MM.1S (cell line): ENCODE results near the gene GMIP.

ENCODE experiments used
- DNase-seq: peaks from one replicate; pipeline ENCODE4 v3.0.0-alpha.2; 2015
- H2AFZ ChIP-seq: fragments of 300-600 bp; sonication (generic); 2 replicates; pipeline ENCODE4 v1.6.0; 2016; ENCODE audit warnings: antibody characterized with exemption, low read length
- H3F3A ChIP-seq: fragments of 300-600 bp; sonication (generic); 2 replicates; pipeline ENCODE4 v1.6.1; 2016; ENCODE audit warnings: mild to moderate bottlenecking, antibody characterized with exemption, low read length, moderate library complexity, mixed read lengths; ENCODE audit not compliant: insufficient read depth
- H3K27ac ChIP-seq: fragments of 300-600 bp; sonication (generic); 2 replicates; pipeline ENCODE4 v1.5.1; 2016; ENCODE audit warnings: mild to moderate bottlenecking, low read length
- H3K27me3 ChIP-seq: fragments of 300-600 bp; sonication (generic); replicated peaks from 2 replicates; pipeline ENCODE4 v1.6.0; 2016; ENCODE audit warnings: low read length; ENCODE audit not compliant: insufficient read depth
- H3K36me3 ChIP-seq: fragments of 300-600 bp; sonication (generic); replicated peaks from 2 replicates; pipeline ENCODE4 v1.6.1; 2016; ENCODE audit warnings: mild to moderate bottlenecking, low read length, mixed read lengths; ENCODE audit not compliant: insufficient read depth
- H3K4me1 ChIP-seq: fragments of 300-600 bp; sonication (generic); 2 replicates; pipeline ENCODE4 v1.6.1; 2016; ENCODE audit warnings: low read length, mixed read lengths
- H3K4me2 ChIP-seq: fragments of 300-600 bp; sonication (generic); 2 replicates; pipeline ENCODE4 v1.6.0; 2016; ENCODE audit warnings: low read depth, low read length
- H3K4me3 ChIP-seq: fragments of 300-600 bp; sonication (generic); 2 replicates; pipeline ENCODE4 v1.5.1; 2016; ENCODE audit warnings: low read length, mixed read lengths
- H3K79me2 ChIP-seq: fragments of 300-600 bp; sonication (generic); 2 replicates; pipeline ENCODE4 v1.6.1; 2016; ENCODE audit warnings: mixed run types, low read length, mixed read lengths
- H3K9ac ChIP-seq: fragments of 300-600 bp; sonication (generic); 2 replicates; pipeline ENCODE4 v1.6.1; 2016; ENCODE audit warnings: low read length, mixed read lengths
- H3K9me2 ChIP-seq: fragments of 300-600 bp; sonication (generic); replicated peaks from 2 replicates; pipeline ENCODE4 v1.6.1; 2016; ENCODE audit warnings: mild to moderate bottlenecking, low read length, mixed read lengths; ENCODE audit not compliant: insufficient read depth
- H3K9me3 ChIP-seq: fragments of 300-600 bp; sonication (generic); replicated peaks from 2 replicates; pipeline ENCODE4 v1.6.1; 2016; ENCODE audit warnings: mild to moderate bottlenecking, low read length, mixed read lengths; ENCODE audit not compliant: insufficient read depth
- H4K20me1 ChIP-seq: fragments of 300-600 bp; sonication (generic); 2 replicates; pipeline ENCODE4 v1.6.1; 2016; ENCODE audit warnings: mild to moderate bottlenecking, low read length, moderate library complexity, mixed read lengths; ENCODE audit not compliant: insufficient read depth
- EZH2 ChIP-seq: fragments of 300-600 bp; sonication (generic); optimal IDR thresholded peaks from 2 replicates; pipeline ENCODE3; 2017; ENCODE audit warnings: low read depth, mild to moderate bottlenecking, antibody characterized with exemption, low read length, mixed read lengths
- EZH2phosphoT487 ChIP-seq: fragments of 300-600 bp; sonication (generic); IDR thresholded peaks from 2 replicates; pipeline ENCODE4 v1.6.1; 2018; ENCODE audit warnings: antibody characterized with exemption, low read length
- TF ChIP-seq, protein P1 (sequence below): fragments of 300-600 bp; sonication (generic); IDR thresholded peaks from 2 replicates; pipeline ENCODE4 v1.5.1; 2016; ENCODE audit warnings: antibody characterized with exemption, low read length, mixed read lengths

Gene GMIP

DNA sequence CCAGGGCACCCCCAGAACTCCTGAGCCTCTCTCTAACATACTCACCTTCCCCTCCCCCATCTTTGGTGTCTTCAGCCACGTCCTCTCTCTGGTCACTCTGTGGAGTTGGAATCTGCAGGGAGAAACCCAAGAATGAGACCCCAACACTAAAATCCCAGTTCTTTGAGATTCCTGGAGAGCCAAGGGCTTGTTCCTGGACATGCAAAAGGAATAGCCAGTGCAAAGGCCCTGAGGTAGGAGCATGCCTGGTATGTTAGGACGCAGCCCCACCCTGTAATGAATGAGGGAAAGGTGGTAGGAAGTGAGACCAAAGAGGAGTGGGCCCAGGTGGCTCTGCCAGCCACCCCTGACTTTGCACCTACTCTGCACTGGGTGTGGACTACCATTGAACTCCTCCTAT is 13.0 kb downstream of the GMIP start:
- no peaks in the 10 kb centered on the region for H3K9me2 ChIP-seq
- no peak overlapping the region for H3K27ac ChIP-seq
- no peak overlapping the region for H3K4me3 ChIP-seq
- no peaks in the 10 kb centered on the region for H3K36me3 ChIP-seq
- DNase-seq: no peak
- no peak for TF ChIP-seq EZH2
- TF ChIP-seq, protein P1, sequence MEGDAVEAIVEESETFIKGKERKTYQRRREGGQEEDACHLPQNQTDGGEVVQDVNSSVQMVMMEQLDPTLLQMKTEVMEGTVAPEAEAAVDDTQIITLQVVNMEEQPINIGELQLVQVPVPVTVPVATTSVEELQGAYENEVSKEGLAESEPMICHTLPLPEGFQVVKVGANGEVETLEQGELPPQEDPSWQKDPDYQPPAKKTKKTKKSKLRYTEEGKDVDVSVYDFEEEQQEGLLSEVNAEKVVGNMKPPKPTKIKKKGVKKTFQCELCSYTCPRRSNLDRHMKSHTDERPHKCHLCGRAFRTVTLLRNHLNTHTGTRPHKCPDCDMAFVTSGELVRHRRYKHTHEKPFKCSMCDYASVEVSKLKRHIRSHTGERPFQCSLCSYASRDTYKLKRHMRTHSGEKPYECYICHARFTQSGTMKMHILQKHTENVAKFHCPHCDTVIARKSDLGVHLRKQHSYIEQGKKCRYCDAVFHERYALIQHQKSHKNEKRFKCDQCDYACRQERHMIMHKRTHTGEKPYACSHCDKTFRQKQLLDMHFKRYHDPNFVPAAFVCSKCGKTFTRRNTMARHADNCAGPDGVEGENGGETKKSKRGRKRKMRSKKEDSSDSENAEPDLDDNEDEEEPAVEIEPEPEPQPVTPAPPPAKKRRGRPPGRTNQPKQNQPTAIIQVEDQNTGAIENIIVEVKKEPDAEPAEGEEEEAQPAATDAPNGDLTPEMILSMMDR: no peak
- TF ChIP-seq EZH2phosphoT487: no peak
- no peak overlapping the region for H2AFZ ChIP-seq
- H3F3A ChIP-seq: no peaks in the 10 kb centered on the region
- H4K20me1 ChIP-seq: no peaks in the 10 kb centered on the region
- no peak overlapping the region for H3K4me2 ChIP-seq
- no peaks in the 10 kb centered on the region for H3K9me3 ChIP-seq
- H3K79me2 ChIP-seq: no peaks in the 10 kb centered on the region
- no peaks in the 10 kb centered on the region for H3K27me3 ChIP-seq
- no peaks in the 10 kb centered on the region for H3K4me1 ChIP-seq
- no peak overlapping the region for H3K9ac ChIP-seq

DNA sequence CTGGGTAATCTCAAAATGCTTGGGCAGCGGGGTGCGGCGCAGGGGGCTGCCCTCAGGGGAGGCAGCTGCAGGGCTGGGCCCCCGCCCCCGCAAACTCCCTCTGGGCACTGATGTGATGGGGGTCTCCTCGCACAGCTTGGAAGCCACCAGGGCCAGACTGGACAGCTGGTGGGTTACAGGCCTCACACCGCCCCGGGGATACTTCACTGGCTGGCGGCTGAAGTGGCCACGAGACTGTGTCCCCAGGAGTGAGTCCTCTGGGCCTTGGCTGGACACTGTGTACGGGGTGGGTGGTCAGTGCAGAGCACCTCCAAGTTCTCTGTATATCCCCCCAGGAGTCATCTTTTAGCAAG is 13.4 kb downstream of the GMIP start:
- DNase-seq: no peak
- Histone ChIP-seq H3K4me2 (no peak overlapping the region), H3K27me3 (no peaks in the 10 kb centered on the region), H3K4me1 (no peaks in the 10 kb centered on the region), H3K79me2 (no peaks in the 10 kb centered on the region), H2AFZ (no peak overlapping the region), H3K9me2 (no peaks in the 10 kb centered on the region), H3K9ac (no peak overlapping the region), H3K4me3 (no peak overlapping the region), H3K9me3 (no peaks in the 10 kb centered on the region), H3F3A (no peaks in the 10 kb centered on the region), H3K36me3 (no peaks in the 10 kb centered on the region), H3K27ac (no peak overlapping the region), H4K20me1 (no peaks in the 10 kb centered on the region)
- TF ChIP-seq, protein P1: no peak
- TF ChIP-seq EZH2phosphoT487: no peak
- no peak for TF ChIP-seq EZH2

DNA sequence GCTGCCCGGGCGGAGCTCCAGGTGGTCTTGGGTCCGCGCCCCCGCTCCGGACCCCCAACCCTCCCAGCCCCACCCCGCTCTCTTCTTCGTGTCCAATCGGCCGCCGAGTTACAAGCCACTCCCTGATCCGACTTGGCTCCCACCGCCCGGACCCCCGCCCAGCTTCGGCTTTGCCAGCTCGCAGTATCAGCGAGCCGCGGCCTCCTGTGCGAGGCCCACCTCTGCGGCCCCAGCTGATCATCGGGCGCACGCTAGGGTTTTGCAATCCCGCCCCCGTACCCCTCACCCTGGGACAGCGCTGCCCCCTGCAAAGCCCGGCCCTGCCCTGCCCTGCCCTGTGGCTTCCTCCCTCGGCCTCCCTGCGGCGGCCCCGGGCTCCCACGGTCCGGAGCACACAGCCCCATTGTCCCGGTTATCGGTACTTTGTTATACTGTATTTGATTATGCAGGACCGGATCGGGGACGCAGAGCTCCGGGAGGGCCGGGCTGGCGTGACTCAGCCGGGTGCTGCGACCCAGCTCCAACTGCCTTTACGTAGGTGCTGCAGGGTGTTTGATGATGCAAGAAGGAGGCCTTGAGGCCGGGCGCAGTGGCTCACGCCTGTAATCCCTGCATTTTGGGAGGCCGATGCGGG is 14.8 kb downstream of the GMIP start:
- Histone ChIP-seq H3K27ac (no peak overlapping the region), H3K4me1 (no peaks in the 10 kb centered on the region), H3K4me3 (peak overlapping the region; percentile 59), H2AFZ (peak overlapping the region; percentile 27; the same call in 1 of the 2 replicates), H3K4me2 (peak overlapping the region; percentile 60; the same call in 1 of the 2 replicates), H3K27me3 (no peaks in the 10 kb centered on the region), H3K9ac (no peak overlapping the region), H3K36me3 (no peaks in the 10 kb centered on the region), H3K9me3 (no peaks in the 10 kb centered on the region), H3F3A (no peaks in the 10 kb centered on the region), H3K9me2 (no peaks in the 10 kb centered on the region), H4K20me1 (no peaks in the 10 kb centered on the region), H3K79me2 (no peaks in the 10 kb centered on the region)
- TF ChIP-seq, protein P1: no peak
- no peak for TF ChIP-seq EZH2phosphoT487
- DNase-seq: no peak
